Kidney (tissue), 14 donors: ENCODE results near the gene NEUROD2. TPM values are rescaled to one million over a fixed set of nuclear protein-coding genes. Genes with fewer than 3 reads are reported as not detected.

ENCODE experiments used
- DNase-seq, 5 donors: peaks; one replicate each; pipeline ENCODE4 v3.0.0-alpha.2; 2013 to 2020
- FAIRE-seq: peaks from 2 replicates; lab custom pipeline; 2012; peaks lifted over from hg19 to GRCh38; lab: Jason Lieb, UNC
- H3K27ac ChIP-seq, 2 donors: one replicate each; pipeline ENCODE4 v1.7.0; 2013; ENCODE audit warnings: low read depth in 2 of 2, low read length in 2 of 2, inconsistent platforms in 1 of 2
- H3K27me3 ChIP-seq: one replicate; pipeline ENCODE4 v1.7.1; 2013; ENCODE audit warnings: low read length, inconsistent platforms; ENCODE audit not compliant: control insufficient read depth, insufficient read depth
- H3K36me3 ChIP-seq, 3 donors: one replicate each; pipeline versions ENCODE4 v1.7.0 to v1.7.1; 2013; ENCODE audit warnings: low read length in 3 of 3, control low read depth in 1 of 3, inconsistent platforms in 1 of 3; ENCODE audit not compliant: insufficient read depth in 3 of 3, control insufficient read depth in 2 of 3
- H3K4me1 ChIP-seq, 3 donors: one replicate each; pipeline versions ENCODE4 v1.7.0 to v1.7.1; 2013; ENCODE audit warnings: low read length in 3 of 3, inconsistent platforms in 1 of 3, low read depth in 1 of 3; ENCODE audit not compliant: control insufficient read depth in 2 of 3, insufficient read depth in 2 of 3
- H3K4me3 ChIP-seq, 3 donors: one replicate each; pipeline versions ENCODE4 v1.7.0 to v1.8.1; 2013; ENCODE audit warnings: low read length in 3 of 3, control low read depth in 1 of 3, inconsistent platforms in 1 of 3
- H3K9ac ChIP-seq, 3 donors: one replicate each; pipeline versions ENCODE4 v1.7.0 to v1.7.1; 2013; ENCODE audit warnings: low read length in 3 of 3, control low read depth in 1 of 3, inconsistent platforms in 1 of 3
- H3K9me3 ChIP-seq, 3 donors: one replicate each; pipeline versions ENCODE4 v1.7.0 to v1.7.1; 2013; ENCODE audit warnings: low read length in 3 of 3, control low read depth in 1 of 3, inconsistent platforms in 1 of 3; ENCODE audit not compliant: control insufficient read depth in 2 of 3, insufficient read depth in 1 of 3
- CTCF ChIP-seq: IDR thresholded peaks from 3 replicates; pipeline ENCODE4 v1.5.1; 2012; ENCODE audit warnings: mild to moderate bottlenecking, moderate library complexity, borderline replicate concordance; ENCODE audit not compliant: insufficient read depth; ENCODE audit errors: extremely low read depth
- intact Hi-C: fragments of 100-400 bp; cut with DNase I; formaldehyde crosslinking; loops from one replicate; pipeline ENCODE4 v1.11.1; 2022
- polyA plus RNA-seq: library from polyadenylated mRNA; stranded (reverse); fragments of 350-450 nt; fragmentation: Illumina TruSeq; extraction: RNeasy Lipid Tissue Mini Kit (QIAGEN cat#74804); gene quantifications from one replicate; pipeline ENCODE4 v1.2.3, GENCODE V29; 2014; ENCODE audit warnings: low read depth, low replicate concordance; ENCODE audit not compliant: insufficient read depth
- total RNA-seq: library from RNA; stranded (reverse); fragmentation: NEBNext Ultra II Directional; extraction: Animal tissue kit (Norgen Biotek cat#: 25700); gene quantifications from one replicate; pipeline ENCODE4 v1.2.1, GENCODE V29; 2021
- donor health status: control.
- donor health status: control.
- donor health status: control.
- donor health status: control.
- donor health status: control.
- donor health status: DM: yes; HTN: yes; CAD: no.
- donor health status: Normal renal cell carcinoma (clear cell type).

Gene NEUROD2
- total and polyA plus RNA-seq, 2 donors from 2014 or later = not detected

DNA sequence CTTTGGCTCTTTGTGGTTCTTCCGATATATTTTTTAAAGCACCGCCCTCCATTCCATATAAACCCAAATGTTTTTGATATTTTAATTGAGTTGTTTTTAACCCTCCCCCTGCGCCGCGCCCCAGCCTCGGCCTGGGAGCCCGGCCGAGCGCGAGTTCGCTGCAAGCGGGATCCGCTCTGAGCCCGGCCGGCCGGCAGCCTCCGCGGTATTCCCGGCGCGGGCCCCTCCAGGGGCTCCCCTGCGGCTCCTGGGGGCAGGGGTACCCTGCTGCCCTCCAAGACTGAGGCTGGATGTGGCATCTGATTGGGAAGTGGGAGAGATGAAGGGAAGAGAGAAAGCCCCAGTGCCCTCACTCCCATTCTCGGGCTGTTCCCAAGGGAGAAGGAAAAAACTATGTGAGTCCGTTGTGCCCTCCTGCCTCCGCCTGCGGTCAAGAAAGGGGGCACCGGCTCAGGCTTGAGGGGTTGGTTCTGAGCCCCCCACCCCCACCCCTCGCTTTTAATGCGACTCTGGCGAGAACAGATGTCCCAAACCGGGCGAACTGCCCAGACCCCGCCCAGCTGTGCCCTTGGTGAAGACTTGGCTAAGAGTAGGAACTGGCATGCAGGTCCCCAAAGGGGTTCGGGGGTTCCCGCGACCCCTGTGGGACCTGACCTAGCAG, 8.6 kb downstream of the NEUROD2 start:
- Histone ChIP-seq H3K4me1 (no peaks in the 10 kb centered on the region), H3K9ac (no peak overlapping the region), H3K27ac (no peak overlapping the region), H3K27me3 (peaks cover 69% of the 10 kb centered on the region), H3K36me3 (no peaks in the 10 kb centered on the region), H3K9me3 (no peaks in the 10 kb centered on the region), H3K4me3 (no peak overlapping the region)
- DNase-seq (no peak), FAIRE-seq (no peak)
- intact Hi-C loops = no loop called here
- no peak for TF ChIP-seq CTCF

DNA sequence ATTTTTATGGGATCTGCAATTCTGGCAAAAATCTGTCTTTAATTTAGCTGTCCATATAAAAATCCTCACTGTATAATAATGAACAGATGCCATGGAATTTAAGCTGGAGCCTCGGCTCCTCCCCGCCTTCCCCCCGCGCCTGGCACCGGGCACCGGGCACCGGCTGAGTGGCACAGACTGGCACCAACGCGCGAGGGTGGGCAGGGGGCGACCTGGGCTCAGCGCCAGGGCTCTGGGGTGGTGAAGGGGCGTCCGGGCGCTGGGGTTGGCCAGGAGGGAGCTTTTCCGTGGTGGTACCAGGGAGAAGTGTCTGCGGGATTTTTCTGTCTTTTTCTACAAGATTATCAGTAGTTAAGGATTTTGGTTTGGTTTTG, 9.1 kb downstream of the NEUROD2 start:
- no peaks in the 10 kb centered on the region for H3K36me3 ChIP-seq
- no peak overlapping the region for H3K9ac ChIP-seq
- no peak overlapping the region for H3K4me3 ChIP-seq
- H3K4me1 ChIP-seq = no peaks in the 10 kb centered on the region
- FAIRE-seq = no peak
- TF ChIP-seq CTCF = no peak
- no peak overlapping the region for H3K27ac ChIP-seq
- no peaks in the 10 kb centered on the region for H3K9me3 ChIP-seq
- intact Hi-C loops = no loop called here
- peaks cover 67% of the 10 kb centered on the region for H3K27me3 ChIP-seq
- no peak for DNase-seq

DNA sequence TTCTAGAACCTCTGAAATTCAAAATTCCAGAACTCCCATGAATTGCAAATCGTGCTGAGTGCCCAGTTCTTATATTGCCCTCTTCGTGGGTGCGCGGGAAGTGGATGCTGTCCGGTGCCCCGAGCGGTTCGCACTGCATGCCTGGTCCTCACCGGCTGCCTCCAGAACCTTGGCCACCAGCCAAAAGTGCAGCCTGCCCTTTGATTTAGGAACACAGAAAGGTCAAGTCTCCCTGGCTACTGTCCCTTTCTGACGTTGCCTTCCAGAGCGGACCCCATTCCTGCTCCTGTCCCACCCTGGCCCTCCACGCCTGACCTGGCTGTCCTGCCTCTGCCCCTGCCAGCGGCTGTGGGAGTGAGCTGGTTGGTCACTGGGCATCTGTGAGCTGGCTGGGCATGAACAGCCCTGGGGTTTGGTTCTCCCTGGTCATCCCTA, 9.7 kb downstream of the NEUROD2 start:
- DNase-seq (peak in 1 of 5 donors; percentile 45), FAIRE-seq (no peak)
- H3K27ac ChIP-seq = no peak overlapping the region
- no peak for TF ChIP-seq CTCF
- H3K4me1 ChIP-seq = no peaks in the 10 kb centered on the region
- H3K9me3 ChIP-seq = no peaks in the 10 kb centered on the region
- intact Hi-C loops = no loop called here
- no peak overlapping the region for H3K9ac ChIP-seq
- no peaks in the 10 kb centered on the region for H3K36me3 ChIP-seq
- H3K4me3 ChIP-seq = no peak overlapping the region
- H3K27me3 ChIP-seq = peaks cover 67% of the 10 kb centered on the region
